GM19043 (cell line): ENCODE measurements around the gene FAM184A.

Experiments used
- ATAC-seq: cut with Tn5 transposase; IDR thresholded peaks from one replicate; pipeline ENCODE4 v1.9.1; 2021; ENCODE audit warnings: low read depth; ENCODE audit not compliant: unreplicated experiment

FAM184A gene

GRCh38 chr6:119060255-119060907 is 18.1 kb downstream of the FAM184A start:
- ATAC-seq: no peak

- no peak for ATAC-seq
These were observed 23.4 kb downstream of the FAM184A start for GRCh38 chr6:119055069-119055468.

- no peak for ATAC-seq
These were observed 25.5 kb downstream of the FAM184A start for GRCh38 chr6:119052987-119053386.

- ATAC-seq: no peak
These were observed 26.1 kb downstream of the FAM184A start for GRCh38 chr6:119052292-119052889.

- no peak for ATAC-seq
These were observed 34.2 kb downstream of the FAM184A start for GRCh38 chr6:119044255-119044654.

- peak; percentile 52 for ATAC-seq
These were observed 34.7 kb downstream of the FAM184A start for GRCh38 chr6:119043783-119044182.

- ATAC-seq: no peak
These were observed 35.2 kb downstream of the FAM184A start for GRCh38 chr6:119043265-119043664.

- no peak for ATAC-seq
These were observed 37.8 kb downstream of the FAM184A start for GRCh38 chr6:119040636-119041035.

GRCh38 chr6:119040229-119040628 is 38.2 kb downstream of the FAM184A start:
- no peak for ATAC-seq

- no peak for ATAC-seq
These were observed 40.4 kb downstream of the FAM184A start for GRCh38 chr6:119037941-119038623.

GRCh38 chr6:119037264-119037663 is 41.2 kb downstream of the FAM184A start:
- no peak for ATAC-seq

GRCh38 chr6:119036081-119036480 is 42.4 kb downstream of the FAM184A start:
- ATAC-seq: no peak

GRCh38 chr6:119035459-119035858 is 43.0 kb downstream of the FAM184A start:
- ATAC-seq: no peak

GRCh38 chr6:119034827-119035458 is 43.5 kb downstream of the FAM184A start:
- no peak for ATAC-seq

GRCh38 chr6:119032428-119032827 is 46.0 kb downstream of the FAM184A start:
- no peak for ATAC-seq

GRCh38 chr6:119030759-119031158 is 47.7 kb downstream of the FAM184A start:
- ATAC-seq: no peak

GRCh38 chr6:119028091-119028490 is 50.4 kb downstream of the FAM184A start:
- ATAC-seq: no peak

- ATAC-seq: no peak
These were observed 51.0 kb downstream of the FAM184A start for GRCh38 chr6:119027465-119027864.

- ATAC-seq: no peak
These were observed 51.6 kb downstream of the FAM184A start for GRCh38 chr6:119026822-119027221.

GRCh38 chr6:119025793-119026192 is 52.7 kb downstream of the FAM184A start:
- ATAC-seq: no peak

GRCh38 chr6:119024111-119024510 is 54.4 kb downstream of the FAM184A start:
- ATAC-seq: no peak
